Measurements from ENCODE around the gene CDKN2B.

The CDKN2B gene

DNA sequence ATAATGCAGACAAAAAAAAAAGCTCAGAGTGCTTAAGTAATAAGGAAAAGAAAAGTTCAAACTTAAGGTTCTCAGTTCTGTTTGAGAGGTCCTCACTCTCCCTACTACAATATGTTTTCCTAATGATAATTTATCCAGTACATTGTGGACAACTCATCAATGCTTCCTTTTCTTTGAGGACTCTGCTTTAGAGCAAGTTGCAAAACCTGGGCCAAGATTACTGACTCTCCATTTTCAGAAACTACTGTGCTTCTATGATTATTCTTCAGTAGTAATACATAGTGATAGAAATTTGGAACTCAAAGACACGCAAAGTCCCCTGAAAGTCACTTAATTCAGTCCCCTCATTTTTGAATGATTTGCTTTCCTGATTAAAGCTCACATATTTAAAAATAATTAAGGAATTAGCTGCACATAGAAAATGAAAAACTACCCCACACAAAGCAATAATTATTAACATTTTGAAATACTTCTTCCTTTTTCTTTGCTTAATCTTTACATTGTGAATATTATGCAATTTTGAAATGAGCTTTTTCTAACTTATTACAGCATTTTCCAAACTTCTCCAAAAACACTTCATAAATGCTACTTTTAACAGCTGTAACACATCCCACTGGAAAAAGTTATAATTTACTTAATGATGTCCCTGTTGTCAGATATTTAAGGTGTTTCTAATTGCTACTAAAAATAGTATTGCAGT lies 26.1 kb downstream of the CDKN2B start:
- Histone ChIP-seq H3K27me3 (ENCODE audit: insufficient read depth, poor library complexity, severe bottlenecking) (no peaks in the 10 kb centered on the region), H3K4me1 (ENCODE audit: insufficient read depth, poor library complexity, severe bottlenecking) (peaks cover 34% of the 10 kb centered on the region), H3K4me3 (ENCODE audit: severe bottlenecking) (no peak overlapping the region), H3K27ac (ENCODE audit: poor library complexity, severe bottlenecking) (no peak overlapping the region), H3K36me3 (ENCODE audit: low read depth) (peaks cover 43% of the 10 kb centered on the region), H3K9me3 (ENCODE audit: severe bottlenecking) (no peaks in the 10 kb centered on the region)
- TF ChIP-seq, protein P1, sequence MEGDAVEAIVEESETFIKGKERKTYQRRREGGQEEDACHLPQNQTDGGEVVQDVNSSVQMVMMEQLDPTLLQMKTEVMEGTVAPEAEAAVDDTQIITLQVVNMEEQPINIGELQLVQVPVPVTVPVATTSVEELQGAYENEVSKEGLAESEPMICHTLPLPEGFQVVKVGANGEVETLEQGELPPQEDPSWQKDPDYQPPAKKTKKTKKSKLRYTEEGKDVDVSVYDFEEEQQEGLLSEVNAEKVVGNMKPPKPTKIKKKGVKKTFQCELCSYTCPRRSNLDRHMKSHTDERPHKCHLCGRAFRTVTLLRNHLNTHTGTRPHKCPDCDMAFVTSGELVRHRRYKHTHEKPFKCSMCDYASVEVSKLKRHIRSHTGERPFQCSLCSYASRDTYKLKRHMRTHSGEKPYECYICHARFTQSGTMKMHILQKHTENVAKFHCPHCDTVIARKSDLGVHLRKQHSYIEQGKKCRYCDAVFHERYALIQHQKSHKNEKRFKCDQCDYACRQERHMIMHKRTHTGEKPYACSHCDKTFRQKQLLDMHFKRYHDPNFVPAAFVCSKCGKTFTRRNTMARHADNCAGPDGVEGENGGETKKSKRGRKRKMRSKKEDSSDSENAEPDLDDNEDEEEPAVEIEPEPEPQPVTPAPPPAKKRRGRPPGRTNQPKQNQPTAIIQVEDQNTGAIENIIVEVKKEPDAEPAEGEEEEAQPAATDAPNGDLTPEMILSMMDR (IDR thresholded peaks at IDR 0.05; ENCODE audit: poor library complexity, severe bottlenecking), result no peak
- ATAC-seq (ENCODE audit: low read depth) (no peak), DNase-seq (ENCODE audit: low spot score) (no peak)

DNA sequence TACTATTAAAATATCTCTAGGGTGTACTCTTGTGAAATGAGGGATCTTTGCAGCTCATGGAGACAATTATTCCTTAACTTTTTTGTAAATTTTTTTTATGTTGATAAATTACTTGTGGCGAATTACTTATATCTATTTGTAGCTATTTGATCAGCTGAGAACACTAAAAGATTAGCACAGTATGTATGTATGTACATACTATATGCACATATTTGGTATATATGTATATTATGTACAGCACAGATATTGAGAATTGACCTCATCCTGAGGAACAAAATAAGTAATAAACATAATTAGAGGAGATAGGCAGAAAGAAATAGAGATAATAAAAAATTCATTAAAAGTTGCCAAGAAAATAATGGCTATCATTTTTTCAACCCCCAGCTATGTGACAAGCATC lies 26.7 kb downstream of the CDKN2B start:
- Histone ChIP-seq H3K36me3 (ENCODE audit: low read depth) (peaks cover 41% of the 10 kb centered on the region), H3K4me3 (ENCODE audit: severe bottlenecking) (no peak overlapping the region), H3K9me3 (ENCODE audit: severe bottlenecking) (no peaks in the 10 kb centered on the region), H3K27me3 (ENCODE audit: insufficient read depth, poor library complexity, severe bottlenecking) (no peaks in the 10 kb centered on the region), H3K4me1 (ENCODE audit: insufficient read depth, poor library complexity, severe bottlenecking) (peaks cover 35% of the 10 kb centered on the region), H3K27ac (ENCODE audit: poor library complexity, severe bottlenecking) (no peak overlapping the region)
- no peak for ATAC-seq (ENCODE audit: low read depth)
- no peak for DNase-seq (ENCODE audit: low spot score)
- TF ChIP-seq, protein P1 (IDR thresholded peaks at IDR 0.05; ENCODE audit: poor library complexity, severe bottlenecking), result no peak

DNA sequence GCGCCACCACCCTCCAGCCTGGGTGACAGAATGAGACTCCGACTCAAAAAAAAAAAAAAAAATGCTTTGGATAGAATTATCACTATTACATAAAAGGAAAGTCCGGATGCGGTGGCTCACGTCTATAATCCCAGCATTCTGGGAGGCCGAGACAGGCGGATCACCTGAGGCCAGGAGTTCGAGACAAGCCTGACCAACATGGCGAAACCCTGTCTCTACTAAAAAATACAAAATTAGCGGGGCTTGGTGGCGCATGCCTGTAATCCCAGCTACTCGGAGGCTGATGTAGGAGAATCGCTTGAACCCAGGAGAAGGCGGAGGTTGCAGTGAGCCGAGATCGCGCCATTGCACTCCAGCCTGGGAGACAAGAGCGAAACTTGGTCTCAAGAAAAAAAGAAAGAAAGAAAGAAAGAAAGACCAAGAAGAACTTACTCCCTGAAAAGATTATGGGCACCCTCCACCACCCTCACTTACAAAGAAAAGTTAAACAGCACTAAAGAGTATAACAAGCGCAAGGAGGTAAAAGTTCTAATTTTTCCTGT lies 32.7 kb downstream of the CDKN2B start:
- no peak for DNase-seq (ENCODE audit: low spot score)
- no peak overlapping the region for H3K4me3 ChIP-seq (ENCODE audit: severe bottlenecking)
- H3K27me3 ChIP-seq (ENCODE audit: insufficient read depth, poor library complexity, severe bottlenecking), result no peaks in the 10 kb centered on the region
- H3K9me3 ChIP-seq (ENCODE audit: severe bottlenecking), result no peaks in the 10 kb centered on the region
- H3K4me1 ChIP-seq (ENCODE audit: insufficient read depth, poor library complexity, severe bottlenecking), result peaks cover 20% of the 10 kb centered on the region
- TF ChIP-seq, protein P1 (IDR thresholded peaks at IDR 0.05; ENCODE audit: poor library complexity, severe bottlenecking), result no peak
- ATAC-seq (ENCODE audit: low read depth), result no peak
- H3K36me3 ChIP-seq (ENCODE audit: low read depth), result peaks cover 43% of the 10 kb centered on the region
- peak overlapping the region; percentile 90 for H3K27ac ChIP-seq (ENCODE audit: poor library complexity, severe bottlenecking)

DNA sequence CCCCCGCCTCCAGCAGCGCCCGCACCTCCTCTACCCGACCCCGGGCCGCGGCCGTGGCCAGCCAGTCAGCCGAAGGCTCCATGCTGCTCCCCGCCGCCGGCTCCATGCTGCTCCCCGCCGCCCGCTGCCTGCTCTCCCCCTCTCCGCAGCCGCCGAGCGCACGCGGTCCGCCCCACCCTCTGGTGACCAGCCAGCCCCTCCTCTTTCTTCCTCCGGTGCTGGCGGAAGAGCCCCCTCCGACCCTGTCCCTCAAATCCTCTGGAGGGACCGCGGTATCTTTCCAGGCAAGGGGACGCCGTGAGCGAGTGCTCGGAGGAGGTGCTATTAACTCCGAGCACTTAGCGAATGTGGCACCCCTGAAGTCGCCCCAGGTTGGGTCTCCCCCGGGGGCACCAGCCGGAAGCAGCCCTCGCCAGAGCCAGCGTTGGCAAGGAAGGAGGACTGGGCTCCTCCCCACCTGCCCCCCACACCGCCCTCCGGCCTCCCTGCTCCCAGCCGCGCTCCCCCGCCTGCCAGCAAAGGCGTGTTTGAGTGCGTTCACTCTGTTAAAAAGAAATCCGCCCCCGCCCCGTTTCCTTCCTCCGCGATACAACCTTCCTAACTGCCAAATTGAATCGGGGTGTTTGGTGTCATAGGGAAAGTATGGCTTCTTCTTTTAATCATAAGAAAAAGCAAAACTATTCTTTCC lies 34.2 kb downstream of the CDKN2B start:
- ATAC-seq (ENCODE audit: low read depth) (peak; percentile 86), DNase-seq (ENCODE audit: low spot score) (peak; percentile 96)
- peaks cover 20% of the 10 kb centered on the region for H3K4me1 ChIP-seq (ENCODE audit: insufficient read depth, poor library complexity, severe bottlenecking)
- H3K4me3 ChIP-seq (ENCODE audit: severe bottlenecking), result peak overlapping the region; percentile 94
- H3K36me3 ChIP-seq (ENCODE audit: low read depth), result peaks cover 52% of the 10 kb centered on the region
- peak overlapping the region; percentile 90 for H3K27ac ChIP-seq (ENCODE audit: poor library complexity, severe bottlenecking)
- H3K27me3 ChIP-seq (ENCODE audit: insufficient read depth, poor library complexity, severe bottlenecking), result no peaks in the 10 kb centered on the region
- H3K9me3 ChIP-seq (ENCODE audit: severe bottlenecking), result no peaks in the 10 kb centered on the region
- TF ChIP-seq, protein P1 (IDR thresholded peaks at IDR 0.05; ENCODE audit: poor library complexity, severe bottlenecking), result no peak
